GM19438 (cell line): ENCODE results near the gene PTPRT.

Source experiments
- ATAC-seq: cut with Tn5 transposase; IDR thresholded peaks from one replicate; pipeline ENCODE4 v1.9.1; 2021; ENCODE audit warnings: low read depth; ENCODE audit not compliant: unreplicated experiment

Gene PTPRT

DNA sequence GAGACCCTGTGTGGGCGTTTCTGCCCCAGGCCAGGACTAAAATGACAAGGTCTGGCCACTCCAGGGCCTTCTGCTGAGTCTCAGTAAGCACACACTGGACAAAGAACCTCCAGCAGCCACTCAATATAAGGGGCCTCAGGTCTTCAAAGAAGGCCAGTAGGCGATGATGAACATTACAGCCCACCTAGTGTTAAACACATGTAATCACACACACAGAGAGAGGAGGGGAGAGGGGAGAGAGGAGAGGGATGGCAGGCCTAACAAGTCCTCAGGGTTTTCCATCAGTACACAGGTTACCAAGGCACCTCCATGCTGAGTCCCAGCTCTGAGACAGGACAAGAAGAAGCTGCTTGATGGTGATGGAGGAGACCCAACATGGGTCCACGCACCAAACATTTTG is 325.6 kb downstream of the PTPRT start:
- ATAC-seq: no peak

DNA sequence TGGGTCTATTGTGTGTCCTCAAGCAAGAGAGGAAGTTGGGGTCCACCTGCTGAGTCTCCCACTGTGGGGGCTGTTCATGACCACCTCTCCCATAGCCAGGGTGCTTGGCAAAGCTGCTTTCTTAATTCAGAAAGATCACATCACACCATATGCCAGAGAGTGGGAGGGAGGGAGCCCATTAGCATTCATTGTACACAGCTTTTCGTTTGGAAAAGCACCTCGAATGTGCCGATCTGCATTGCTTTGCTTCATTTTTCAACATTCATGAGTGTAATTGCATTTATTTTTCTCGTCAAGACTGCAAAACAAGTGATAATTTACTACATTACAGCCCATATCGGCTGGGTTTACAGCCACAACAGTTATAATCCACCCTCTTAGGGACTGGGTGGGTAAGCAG is 327.3 kb downstream of the PTPRT start:
- no peak for ATAC-seq

DNA sequence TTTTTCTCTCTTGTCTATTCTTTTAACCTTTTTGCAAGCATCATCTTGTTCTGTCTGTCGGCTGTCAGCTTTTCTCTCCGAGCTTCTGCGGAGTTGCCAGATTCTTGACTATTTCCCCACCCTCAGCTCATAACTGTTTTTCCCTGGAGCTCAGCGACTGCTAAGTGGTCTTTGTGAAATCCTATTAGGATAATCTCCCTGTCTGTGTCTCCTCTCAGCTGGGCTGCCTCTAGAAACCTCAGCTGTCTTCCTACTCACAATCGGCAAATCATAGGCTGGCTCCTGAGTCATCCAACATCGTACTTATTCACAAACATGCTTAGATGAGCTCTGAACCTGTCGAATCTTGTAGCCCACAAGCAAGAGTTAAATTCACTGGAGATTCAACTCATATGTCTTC is 332.3 kb downstream of the PTPRT start:
- no peak for ATAC-seq

DNA sequence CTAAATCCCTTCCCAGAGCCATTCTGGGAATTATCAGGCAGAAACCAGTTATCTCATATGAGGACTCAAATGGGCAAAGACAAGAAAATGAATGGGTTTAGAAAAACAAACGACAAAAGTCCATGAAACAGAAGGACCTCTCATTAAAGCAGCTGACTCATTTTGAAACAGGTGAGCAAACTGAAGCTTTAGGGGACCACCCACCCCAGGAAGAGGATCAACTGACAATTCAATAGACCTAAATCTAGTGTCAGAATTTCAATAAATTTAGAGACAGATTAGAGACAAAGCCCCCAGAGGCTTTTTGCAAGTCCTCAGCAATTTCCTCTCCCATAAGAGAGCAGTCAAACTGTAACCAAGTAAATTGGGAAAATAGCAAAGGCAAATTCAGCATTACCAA is 333.8 kb downstream of the PTPRT start:
- ATAC-seq: no peak

DNA sequence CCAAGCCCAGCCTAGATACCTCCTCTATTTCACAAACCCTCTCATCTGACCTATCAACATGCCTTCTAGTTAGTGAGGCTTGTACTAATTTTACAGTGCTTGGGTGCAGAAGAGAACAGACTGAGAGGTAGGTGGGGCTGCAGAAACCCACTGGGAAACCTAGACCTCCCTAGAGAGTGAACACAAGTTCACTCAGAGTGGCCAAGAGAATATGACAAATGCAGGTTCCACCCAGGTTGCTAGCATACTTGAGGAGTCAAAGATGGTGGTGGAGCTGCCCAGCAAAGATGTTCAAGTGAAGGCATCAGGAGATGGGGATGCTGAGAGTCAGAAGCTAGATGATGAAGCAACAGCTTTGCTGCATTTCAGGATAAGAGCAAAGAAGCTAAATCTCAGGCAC is 337.0 kb downstream of the PTPRT start:
- no peak for ATAC-seq

DNA sequence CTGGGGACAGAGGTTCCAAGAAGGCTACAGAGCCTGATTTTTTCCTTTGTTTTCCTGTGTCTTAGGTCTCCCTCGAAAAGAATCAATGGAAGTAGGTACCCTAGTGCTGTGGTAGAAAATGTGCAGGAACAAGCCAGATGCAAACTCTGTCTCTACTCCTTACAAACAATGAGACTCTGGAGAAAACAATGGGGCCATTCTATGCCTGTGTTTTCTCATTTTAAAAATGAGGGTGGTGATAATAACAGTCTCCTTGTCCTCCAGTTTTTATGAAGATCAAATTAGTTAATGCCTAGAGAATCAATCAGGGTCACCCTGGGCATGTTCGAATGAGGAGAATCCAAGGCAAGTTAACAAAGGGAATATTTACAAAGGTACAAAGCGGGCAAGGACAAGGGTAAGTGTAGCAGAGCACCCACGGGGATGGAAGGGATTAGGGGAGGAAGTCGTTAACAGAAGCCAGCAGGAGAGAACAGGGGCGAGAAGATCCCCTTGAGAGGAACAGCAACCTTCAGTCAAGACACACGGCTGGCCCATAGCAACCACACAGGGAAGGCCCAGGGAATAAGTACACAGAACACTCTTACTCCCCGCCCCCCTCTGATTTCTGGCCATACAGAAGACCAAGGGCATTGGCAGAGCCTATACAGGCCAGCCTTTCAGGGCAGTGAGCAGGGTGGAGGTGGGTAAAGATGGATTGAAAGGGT is 342.8 kb downstream of the PTPRT start:
- no peak for ATAC-seq

DNA sequence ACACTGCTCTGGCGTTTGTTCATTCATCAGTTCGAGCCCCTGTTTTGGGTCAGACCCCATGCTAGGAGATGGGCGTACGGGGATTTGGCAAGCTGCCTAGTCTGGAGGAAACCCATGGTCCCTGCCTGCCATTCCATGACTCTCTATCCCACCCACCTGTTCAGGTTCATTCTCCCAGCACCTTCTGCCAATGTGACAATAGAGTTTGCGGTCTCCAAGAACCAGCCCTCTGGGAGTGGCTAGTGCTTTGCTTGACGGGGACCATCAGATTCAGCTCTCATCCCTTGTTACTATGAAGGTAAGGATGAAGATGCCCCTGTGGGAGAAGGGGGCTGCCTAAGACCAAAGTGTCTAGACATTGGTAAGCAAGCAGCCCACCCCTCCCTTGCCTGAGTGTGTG is 345.0 kb downstream of the PTPRT start:
- ATAC-seq: no peak

DNA sequence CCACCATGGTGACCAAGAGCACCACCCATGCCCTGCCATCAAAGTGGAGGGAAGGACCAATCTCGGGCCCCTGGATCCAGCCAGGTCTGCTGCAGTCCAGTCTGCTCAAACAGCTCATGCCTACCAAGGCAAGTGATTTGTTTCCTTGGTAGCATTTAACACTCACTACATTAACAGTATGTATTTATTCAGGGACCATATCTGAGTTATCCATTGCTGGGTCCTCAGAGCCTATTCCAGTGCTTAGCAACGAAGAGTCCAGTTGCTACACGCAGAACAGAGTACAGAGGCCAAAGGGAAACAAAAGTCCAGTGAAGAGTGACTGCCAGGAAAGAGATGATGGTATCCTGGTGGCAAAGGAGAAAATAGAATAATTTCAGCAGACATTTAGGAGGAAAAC is 352.2 kb downstream of the PTPRT start:
- no peak for ATAC-seq

DNA sequence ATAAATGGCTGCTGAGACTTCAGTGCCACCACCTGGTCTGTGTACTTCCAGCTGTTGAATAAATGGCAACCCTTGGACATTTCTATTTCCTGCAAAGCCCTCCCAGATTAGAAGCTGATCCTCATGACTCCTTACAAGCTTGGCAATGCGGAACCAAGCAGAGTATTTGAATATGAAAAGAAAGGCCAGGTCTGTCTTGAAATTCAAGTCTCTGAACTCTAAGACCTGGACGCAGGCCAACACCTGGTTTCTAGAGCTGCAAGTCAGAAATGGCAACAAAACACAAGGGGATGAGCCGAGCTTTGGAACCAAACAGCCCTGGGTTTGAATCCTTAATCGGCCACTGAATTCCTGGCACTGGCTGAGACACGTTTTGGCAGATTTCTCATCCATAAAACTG is 353.4 kb downstream of the PTPRT start:
- ATAC-seq: no peak

DNA sequence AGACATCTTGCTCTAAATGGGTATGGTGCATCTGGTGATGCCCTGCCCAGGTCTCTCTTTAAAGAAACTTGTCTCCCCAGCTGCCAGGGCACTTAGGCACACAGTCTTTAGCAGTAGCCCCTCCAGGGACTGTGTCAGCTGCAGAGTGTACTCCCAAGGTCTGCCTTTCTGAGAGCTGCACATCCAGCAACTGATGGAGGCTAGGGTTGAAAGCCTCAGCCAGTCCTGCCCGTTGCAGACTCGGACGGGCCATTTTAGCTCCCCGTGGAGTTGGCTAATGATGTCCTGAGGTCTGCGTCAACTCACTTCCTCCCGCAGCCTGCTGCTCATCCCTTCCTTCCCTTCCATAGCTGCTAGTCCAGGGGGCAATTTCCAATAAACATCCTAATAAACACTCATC is 381.8 kb downstream of the PTPRT start:
- ATAC-seq: no peak

DNA sequence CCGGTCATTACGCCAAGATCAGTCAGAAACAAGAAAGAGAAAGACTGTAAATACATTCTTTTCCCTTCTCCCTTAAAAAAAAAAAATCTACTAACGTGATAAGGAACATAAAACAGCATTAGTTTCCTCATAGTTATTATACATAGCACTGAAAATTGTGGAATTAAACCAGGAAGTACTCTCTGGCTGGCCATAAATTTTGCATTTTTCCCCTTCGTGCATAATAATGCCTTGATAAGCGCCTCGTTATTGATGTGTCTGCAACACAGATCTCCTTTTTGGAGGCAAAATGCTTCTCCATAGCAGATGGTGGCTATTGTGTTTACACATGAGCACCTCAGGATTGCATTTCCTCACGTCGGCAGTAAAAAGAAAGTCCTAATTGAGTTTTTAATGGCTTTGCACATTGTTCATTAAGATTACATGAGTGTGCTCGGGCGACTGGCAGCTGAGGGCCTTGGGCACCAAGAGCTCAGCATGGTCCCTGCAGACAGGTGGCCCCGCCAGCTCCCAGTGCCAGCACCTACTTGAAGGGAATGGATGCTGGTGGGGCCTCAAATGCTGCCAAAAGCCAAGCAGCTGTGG is 394.5 kb downstream of the PTPRT start:
- no peak for ATAC-seq

DNA sequence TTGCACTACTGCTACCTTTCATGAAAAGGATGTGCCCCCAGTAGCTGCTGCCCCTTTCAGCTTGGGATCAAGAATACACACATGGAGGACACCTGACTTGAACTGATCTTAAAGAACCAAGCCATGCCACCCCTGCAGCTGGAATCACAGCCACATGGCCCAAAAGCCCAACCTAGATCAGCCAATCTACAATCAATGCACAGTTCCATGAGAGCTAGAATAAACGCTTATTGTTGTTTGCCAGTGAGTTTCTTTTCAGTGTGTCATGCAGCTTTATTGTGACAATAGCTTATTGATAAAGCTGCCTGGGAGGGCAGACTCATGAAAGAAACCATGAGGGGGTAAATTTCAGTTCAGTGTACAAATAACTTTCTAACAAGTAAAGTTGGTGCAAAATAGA is 397.7 kb downstream of the PTPRT start:
- no peak for ATAC-seq

DNA sequence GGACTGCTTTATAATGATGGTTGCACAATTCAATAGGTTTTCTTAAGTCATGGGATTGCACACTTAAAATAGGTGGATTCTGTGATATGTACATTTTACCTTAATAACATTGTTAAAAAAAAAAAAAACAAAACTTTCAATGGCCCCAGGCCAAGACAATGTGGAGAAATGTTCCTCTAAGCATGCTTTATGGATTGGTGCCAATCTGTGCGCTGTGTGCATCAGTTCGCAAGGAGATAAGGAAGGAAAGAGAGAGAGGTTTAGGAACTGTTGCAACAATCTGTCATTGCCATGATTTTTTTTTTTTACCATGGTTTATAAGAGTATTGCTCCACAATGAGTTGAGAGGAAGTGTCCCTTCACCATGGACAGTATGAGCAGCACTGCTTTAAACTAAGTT is 399.6 kb downstream of the PTPRT start:
- no peak for ATAC-seq

DNA sequence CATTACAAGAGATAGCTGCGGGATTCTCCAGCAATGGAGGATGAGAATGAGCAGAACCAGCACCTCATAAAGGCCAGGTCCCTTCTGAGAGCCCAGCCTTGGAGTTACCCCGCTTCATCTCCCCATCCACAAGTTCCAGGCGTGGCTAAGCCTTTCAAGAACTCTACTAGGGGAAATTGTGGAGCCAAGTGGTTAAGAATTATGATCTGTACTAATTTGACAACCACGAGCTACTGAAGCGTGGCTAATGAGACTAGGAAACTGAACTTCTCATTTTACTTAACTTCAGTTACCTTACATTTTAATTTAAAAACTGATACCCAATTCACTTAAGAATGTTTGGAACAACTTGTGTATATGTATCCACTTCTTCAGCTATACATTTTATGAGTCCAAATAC is 401.0 kb downstream of the PTPRT start:
- ATAC-seq: no peak

DNA sequence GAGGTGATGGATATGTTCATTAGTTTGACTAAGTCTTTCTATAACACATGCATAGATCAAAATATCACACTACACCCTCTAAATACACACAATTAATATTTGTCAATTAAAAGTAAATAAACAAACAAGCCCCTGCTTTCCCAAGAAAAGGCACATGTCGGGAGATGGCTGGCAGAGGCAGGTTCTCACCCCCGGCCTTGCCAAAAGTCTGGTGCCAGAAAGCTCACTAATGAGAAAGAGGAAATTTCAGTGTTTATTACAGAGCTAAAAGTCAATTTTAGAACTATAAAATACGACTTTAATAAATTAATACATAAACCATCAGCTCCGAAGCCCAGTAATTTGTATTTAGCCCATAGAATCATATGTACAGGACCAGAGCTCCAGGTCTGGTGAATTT is 404.7 kb downstream of the PTPRT start:
- ATAC-seq: no peak

DNA sequence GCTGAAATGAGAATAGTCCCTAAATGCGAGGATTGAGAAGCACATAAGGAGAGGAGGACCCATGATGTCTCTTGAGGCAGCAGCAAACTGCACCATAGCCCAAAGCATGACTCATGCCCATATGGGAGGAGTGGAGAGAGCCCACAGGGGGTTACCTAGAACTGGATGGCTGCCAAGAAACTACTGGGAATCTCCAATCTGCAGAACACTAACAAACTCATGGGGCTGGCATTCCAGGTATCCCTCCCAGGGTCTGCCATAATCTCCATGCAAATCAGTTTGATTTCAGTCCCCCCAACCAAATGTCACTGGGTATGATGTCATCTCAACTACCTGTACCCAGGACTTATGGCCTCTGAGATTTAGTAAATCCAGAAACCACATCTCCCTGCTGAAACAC is 410.5 kb downstream of the PTPRT start:
- ATAC-seq: no peak

DNA sequence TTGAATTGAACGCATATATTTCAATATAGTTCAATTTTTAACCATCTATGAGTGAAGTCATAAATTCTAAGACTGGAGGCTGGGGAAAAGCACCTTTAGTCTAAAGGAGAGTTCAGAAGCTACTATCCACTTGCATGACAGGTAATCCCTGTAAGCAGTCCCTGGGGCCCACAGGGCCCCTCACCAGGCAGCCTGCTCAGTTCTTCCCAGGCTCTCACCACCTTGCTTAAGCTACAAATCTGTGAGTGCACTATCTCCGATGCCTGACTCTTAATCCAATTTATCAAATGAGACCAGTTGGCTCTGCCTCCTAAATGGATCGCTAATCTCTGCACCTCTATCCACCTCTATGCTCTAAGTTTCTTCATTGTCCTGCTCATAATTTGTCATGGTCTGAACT is 413.8 kb downstream of the PTPRT start:
- no peak for ATAC-seq

DNA sequence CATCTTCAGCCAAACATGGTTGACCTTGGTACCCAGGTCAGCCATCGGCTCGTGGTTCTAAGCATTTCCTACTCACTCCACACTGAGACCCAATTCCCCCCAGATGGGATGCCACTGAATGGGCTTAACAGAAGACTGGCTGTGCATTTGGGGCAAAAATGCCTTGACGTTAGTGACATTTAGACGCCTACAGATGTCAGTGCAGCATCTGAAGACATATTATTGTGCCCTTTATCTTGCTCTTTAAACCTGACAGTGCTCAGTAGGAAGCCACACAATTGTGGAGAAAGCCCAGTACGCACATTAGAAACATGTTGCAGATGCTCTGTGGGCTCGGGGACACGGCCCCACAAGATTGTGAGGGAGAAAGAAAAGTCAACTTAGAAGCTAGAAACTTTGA is 414.7 kb downstream of the PTPRT start:
- no peak for ATAC-seq

DNA sequence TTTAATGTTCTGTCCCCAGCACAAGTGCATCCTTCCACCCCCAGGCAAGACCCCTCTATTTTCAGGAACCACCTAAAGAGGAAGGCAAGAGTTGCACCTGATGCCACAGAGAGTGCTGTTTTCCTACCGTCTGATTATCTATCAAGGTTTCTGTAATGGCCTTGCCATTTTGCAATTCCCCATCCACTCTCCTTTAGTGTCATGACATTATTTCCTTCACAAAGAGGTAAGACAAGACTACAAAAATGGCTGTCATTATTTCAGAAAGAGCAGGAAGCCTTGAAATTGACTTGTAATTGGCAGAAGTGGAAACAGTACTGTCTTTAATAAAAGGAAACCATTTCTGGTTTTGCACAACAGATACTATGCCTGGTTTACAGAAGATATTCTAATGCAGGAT is 426.7 kb downstream of the PTPRT start:
- no peak for ATAC-seq

DNA sequence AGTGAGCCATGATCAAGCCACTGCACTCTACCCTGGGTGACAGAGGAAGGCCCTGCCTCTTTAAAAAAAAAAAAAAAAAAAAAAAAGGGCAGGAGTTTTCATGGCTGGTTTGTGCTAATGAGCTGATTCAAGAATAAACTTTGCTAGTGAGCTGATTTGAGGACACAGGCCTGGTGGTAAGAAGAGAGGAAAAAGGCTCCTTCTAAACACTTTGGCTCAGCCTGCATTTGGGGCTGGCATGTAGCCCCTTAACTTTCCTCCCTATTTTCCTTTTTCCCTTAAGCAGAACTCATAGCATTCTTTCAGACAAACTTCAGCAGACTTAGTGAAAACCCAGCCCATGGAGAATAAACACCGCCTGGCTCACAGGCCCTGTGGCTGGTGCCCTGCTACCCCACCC is 432.7 kb downstream of the PTPRT start:
- no peak for ATAC-seq

DNA sequence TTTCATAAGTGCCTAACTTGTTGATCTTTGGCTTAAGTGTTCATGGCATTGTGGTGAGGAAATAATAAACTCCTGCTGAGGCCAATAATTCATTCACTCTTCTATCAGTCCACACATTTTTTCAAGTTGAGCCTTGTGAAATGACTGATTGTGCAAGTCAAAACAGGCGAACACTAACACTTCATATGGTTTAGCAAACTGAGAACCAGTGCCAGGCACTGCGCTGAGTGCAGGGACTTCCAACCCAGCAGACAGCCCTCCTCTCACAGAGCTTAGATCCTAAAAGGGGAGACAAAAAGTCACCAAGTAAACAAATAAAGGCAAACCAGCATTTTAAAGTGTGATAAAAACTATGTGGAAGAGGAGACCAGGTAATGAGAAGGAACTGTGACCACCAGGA is 435.0 kb downstream of the PTPRT start:
- no peak for ATAC-seq

DNA sequence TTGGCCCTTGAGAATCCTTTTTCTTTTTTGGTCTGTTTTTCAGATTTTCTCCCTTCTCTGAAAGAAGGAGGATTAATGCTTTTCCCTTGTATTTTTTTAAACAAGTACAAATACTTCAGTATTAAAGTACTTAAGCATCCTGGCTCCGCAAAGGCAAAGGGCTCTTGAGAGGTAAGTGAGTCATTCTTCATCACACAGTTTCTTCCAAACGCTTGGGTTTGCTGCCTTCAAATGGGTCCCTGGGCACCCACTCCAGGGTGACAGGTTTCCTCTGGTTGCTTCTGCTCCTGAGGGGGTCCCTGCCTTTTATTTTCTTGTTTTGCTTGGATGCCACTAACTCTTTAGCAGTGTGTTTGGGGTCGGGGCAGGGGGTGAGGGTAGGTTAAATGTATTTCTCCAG is 437.1 kb downstream of the PTPRT start:
- no peak for ATAC-seq

DNA sequence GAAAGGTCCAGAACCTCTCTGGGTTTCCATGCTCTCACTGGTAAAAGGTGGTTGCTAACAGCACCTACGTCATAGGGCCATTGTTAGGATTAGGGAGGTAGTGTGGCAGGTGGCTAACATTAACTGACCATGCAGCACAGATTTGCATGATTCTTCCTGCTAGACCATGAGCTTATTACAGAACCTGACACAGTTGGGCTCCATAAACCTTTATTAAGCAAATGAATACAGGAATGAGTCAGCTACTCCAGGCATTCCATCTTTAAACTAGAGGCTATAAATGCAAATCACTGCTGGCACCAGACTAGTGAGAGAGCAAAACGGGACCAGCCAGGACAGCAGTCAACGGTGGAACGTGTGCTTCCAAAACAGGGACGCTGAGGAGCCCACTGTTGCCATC is 440.1 kb downstream of the PTPRT start:
- no peak for ATAC-seq
